Chondrocyte (in vitro differentiated cells): Measurements from ENCODE around the gene CARS1. TPM values are rescaled to one million over a fixed set of nuclear protein-coding genes. Genes with fewer than 3 reads are reported as not detected.
"Not testable (repeated sequence)": the region's sequence is repeated elsewhere in the genome, so short reads cannot be mapped to it uniquely, and the experiment has no call there.

Experiments
- DNase-seq: peaks from one replicate; pipeline ENCODE4 v3.0.0; 2021; ENCODE audit warnings: mixed read lengths, low spot score
- H3K27ac Mint-ChIP-seq: one replicate; pipeline ENCODE4 v1.8.0; 2021; ENCODE audit warnings: mild to moderate bottlenecking, moderate library complexity, mixed read lengths; ENCODE audit not compliant: unreplicated experiment
- H3K27me3 Mint-ChIP-seq: 2 replicates; pipeline ENCODE4 v1.8.0; 2021; ENCODE audit warnings: low read depth, mixed read lengths
- H3K36me3 Mint-ChIP-seq: 2 replicates; pipeline ENCODE4 v1.8.0; 2021; ENCODE audit warnings: low read depth, mixed read lengths
- H3K4me1 Mint-ChIP-seq: 2 replicates; pipeline ENCODE4 v1.8.0; 2021; ENCODE audit warnings: low read depth, mild to moderate bottlenecking, mixed read lengths
- H3K4me3 Mint-ChIP-seq: one replicate; pipeline ENCODE4 v1.8.0; 2021; ENCODE audit warnings: mild to moderate bottlenecking, moderate library complexity, mixed read lengths; ENCODE audit not compliant: unreplicated experiment
- H3K9me3 Mint-ChIP-seq: 2 replicates; pipeline ENCODE4 v1.8.0; 2021; ENCODE audit warnings: low read depth, mixed read lengths
- CTCF ChIP-seq: fragments of 200-600 bp; sonication (generic); IDR thresholded peaks from 2 replicates; pipeline ENCODE4 v1.5.0; 2021; ENCODE audit warnings: antibody characterized with exemption, mild to moderate bottlenecking, moderate library complexity
- total RNA-seq: library from RNA; stranded (reverse); gene quantifications from 3 replicates; pipeline ENCODE4 v1.2.1, GENCODE V29; 2021

CARS1 gene
- total RNA-seq, 1 donor from 2014 or later, result 106 TPM

DNA sequence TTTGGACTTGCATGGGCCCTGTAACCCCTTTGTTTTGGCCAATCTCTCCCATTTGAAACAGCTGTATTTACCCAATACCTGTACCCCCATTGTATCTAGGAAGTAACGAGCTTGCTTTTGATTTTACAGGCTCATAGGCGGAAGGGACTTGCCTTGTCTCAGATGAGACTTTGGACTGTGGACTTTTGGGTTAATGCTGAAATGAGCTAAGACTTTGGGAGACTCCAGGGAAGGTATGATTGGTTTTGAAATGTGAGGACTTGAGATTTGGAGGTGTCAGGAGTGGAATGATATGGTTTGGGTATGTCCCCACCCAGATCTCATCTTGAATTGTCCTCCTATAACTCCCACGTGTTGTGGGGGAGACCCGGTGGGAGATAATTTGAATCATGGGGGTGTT, 6.2 kb upstream of the CARS1 start:
- H3K27me3 Mint-ChIP-seq, H3K4me3 Mint-ChIP-seq, H3K36me3 Mint-ChIP-seq, H3K4me1 Mint-ChIP-seq, DNase-seq, H3K27ac Mint-ChIP-seq, H3K9me3 Mint-ChIP-seq: not testable (repeated sequence)

DNA sequence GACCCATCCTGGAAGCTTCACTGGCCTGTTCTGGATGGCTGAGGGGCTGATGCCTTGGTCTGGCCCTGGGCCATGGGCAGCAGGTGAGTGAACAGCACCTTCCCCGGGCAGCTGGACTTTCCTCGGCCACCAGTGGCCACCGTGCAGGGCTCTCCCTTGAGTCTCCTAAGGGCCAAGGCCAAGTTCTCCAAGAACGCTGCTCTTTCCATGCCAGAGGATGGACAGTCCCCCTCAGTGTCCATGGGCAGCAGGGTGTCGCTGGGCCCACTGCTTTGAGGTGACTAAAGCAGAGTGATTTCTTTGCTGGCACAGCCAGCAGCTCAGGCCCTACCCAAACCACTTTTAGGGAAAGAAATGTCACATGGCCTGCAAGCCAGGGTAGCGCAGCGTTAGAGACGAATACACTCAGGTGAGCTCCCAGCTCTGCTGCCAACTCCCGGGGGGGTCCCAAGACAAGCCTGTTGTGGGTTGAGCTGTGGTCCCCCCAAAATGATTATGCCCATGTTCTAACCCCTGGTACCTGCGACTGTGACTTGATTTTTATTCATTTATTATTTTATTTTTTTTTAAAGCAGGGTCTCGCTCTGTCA, 3.3 kb upstream of the CARS1 start:
- TF ChIP-seq CTCF, result no peak
- no peaks in the 10 kb centered on the region for H3K9me3 Mint-ChIP-seq
- no peak overlapping the region for H3K27ac Mint-ChIP-seq
- H3K27me3 Mint-ChIP-seq, result no peaks in the 10 kb centered on the region
- H3K4me3 Mint-ChIP-seq, result no peak overlapping the region
- no peaks in the 10 kb centered on the region for H3K36me3 Mint-ChIP-seq
- H3K4me1 Mint-ChIP-seq, result peaks cover 21% of the 10 kb centered on the region
- peak; percentile 62 for DNase-seq

DNA sequence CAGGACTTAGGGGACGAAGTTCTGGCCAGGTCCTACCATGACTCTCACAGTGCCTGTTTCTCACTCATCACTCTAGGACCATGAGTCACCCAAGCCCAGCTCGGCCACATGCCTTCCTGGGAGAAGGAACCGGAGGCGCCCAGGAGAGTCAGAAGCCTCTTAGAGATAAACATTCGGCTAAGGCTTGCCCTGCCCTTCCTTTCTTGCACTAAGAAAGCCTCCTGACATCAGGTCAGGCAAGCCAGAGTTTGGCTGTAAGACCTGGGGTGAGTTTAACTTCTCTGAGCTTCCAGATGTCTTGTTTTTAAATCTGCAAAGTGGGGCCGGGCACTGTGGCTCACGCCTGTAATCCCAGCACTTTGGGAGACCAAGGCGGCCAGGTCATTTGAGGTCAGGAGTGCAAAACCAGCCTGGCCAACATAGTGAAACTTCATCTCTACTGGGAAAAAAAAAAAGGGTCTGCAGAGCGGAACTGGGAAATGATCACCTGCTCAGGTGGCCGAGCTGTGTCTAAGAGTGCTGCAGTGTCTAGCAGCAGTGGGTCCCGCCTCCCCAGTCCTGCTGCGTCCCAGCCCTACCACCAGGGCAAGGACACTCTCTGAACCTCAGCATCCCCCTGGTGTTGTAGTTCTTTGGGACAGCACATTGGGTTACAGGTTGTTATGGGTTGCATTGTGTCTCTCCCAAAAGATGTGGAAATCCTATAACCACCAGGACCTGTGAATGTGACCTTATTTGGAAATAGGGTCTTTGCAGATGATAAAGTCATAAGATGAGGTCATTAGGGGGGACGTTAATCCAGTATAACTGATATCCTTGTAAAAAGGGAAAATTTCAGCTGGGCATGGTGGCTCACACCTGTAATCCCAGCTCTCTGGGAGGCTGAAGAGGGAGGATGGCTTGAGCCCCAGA, 1.8 kb upstream of the CARS1 start:
- H3K27ac Mint-ChIP-seq, result peak overlapping the region; percentile 54
- H3K9me3 Mint-ChIP-seq, result no peaks in the 10 kb centered on the region
- no peak for TF ChIP-seq CTCF
- peak; percentile 53 for DNase-seq
- peaks cover 36% of the 10 kb centered on the region for H3K4me1 Mint-ChIP-seq
- peaks cover 2% of the 10 kb centered on the region for H3K36me3 Mint-ChIP-seq
- H3K27me3 Mint-ChIP-seq, result no peaks in the 10 kb centered on the region
- peak overlapping the region; percentile 53 for H3K4me3 Mint-ChIP-seq

DNA sequence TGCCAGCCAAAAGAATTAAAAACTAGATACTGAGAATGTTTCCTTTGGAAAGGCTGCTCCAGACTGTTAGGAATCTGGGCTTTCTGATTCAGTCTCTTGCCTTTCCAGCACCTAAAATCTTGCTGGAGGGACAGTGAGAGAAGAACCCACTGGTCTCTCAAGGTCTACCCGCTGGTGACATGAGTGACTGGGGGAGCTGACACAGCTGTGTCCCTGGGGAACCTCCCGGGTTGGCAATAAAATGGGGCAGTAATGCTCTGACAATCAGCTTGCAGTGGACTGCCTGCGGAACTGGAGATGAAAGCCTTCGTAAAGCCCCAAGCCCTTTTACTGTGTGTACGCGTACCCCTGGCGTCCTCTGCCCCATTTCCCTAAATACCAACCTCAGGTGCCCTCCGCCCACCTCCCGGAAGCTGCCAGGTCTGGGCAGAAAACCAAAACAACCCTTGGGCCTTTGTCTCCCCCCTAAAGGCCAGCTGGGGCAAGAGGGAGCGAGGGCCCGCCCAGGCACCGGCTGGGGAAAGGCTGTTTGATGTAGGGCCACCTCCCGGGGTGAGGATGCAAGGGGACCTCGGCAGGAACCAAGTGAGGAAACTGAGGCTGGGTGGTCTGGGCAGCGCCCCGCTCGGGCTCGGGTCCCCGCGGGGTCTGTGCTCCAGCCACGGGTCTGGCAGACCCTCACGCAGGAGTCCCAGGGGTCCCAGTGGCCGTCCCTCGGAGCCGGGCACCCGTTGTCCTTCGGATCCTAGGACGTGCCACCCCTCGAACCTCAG, 741 bp downstream of the CARS1 start:
- TF ChIP-seq CTCF, result no peak
- DNase-seq, result peak; percentile 94

DNA sequence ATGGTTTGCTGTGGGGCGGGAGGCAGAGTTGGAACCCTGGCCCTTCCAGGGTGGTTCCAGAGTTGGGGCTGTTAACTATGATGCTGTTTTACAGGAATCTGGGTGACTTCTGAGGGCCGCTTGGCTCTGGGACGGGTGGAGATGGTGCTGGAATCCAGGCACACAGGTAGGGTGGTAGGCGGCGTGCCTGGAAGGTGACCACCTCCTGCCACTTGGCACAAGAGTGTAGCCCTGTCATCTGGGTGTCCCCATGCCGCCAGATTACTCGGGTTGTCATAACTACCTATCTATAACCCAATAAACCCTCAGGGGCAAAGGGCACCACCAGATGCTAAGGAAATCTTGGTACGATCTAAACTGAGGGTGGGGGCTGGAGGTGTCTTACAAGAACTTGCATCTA, 1.3 kb downstream of the CARS1 start:
- no peak for DNase-seq
- Mint-ChIP-seq H3K27ac (peak overlapping the region; percentile 88), H3K4me1 (peaks cover 59% of the 10 kb centered on the region), H3K36me3 (peaks cover 6% of the 10 kb centered on the region), H3K9me3 (no peaks in the 10 kb centered on the region), H3K27me3 (no peaks in the 10 kb centered on the region), H3K4me3 (peak overlapping the region; percentile 90)
- TF ChIP-seq CTCF, result no peak

More for the DNA sequence above, 741 bp downstream of the CARS1 start:
- Mint-ChIP-seq H3K9me3 (no peaks in the 10 kb centered on the region), H3K27me3 (no peaks in the 10 kb centered on the region), H3K4me3 (peak overlapping the region; percentile 90), H3K4me1 (peaks cover 53% of the 10 kb centered on the region), H3K36me3 (peaks cover 6% of the 10 kb centered on the region), H3K27ac (peak overlapping the region; percentile 91)
